Epithelial cell of esophagus (primary cell): ENCODE measurements around the gene GAA.

Experiments
- DNase-seq: peaks from one replicate; pipeline ENCODE4 v3.0.0; 2010; ENCODE audit warnings: low read depth
- H3K4me3 ChIP-seq: 2 replicates; pipeline ENCODE4 v1.5.1; 2011; ENCODE audit warnings: mild to moderate bottlenecking, low read length, control low read depth
- CTCF ChIP-seq: IDR thresholded peaks from 2 replicates; pipeline ENCODE4 v1.5.1; 2011; ENCODE audit warnings: low read depth, mild to moderate bottlenecking, low read length, control low read depth, inconsistent platforms; ENCODE audit not compliant: insufficient read depth; ENCODE audit errors: missing control alignments

The GAA gene

GRCh38 chr17:80108036-80108971 is 6.9 kb downstream of the GAA start:
- no peak for DNase-seq
- no peak overlapping the region for H3K4me3 ChIP-seq
- TF ChIP-seq CTCF, result no peak

- DNase-seq, result no peak
- no peak for TF ChIP-seq CTCF
- no peak overlapping the region for H3K4me3 ChIP-seq
Measured at GRCh38 chr17:80109066-80109660, 7.8 kb downstream of the GAA start.

- DNase-seq, result peak; percentile 97
- H3K4me3 ChIP-seq, result no peak overlapping the region
- no peak for TF ChIP-seq CTCF
Measured at GRCh38 chr17:80109713-80110446, 8.5 kb downstream of the GAA start.

- DNase-seq, result no peak
- H3K4me3 ChIP-seq, result no peak overlapping the region
- no peak for TF ChIP-seq CTCF
Measured at GRCh38 chr17:80110447-80110812, 9.0 kb downstream of the GAA start.

GRCh38 chr17:80110927-80111701 is 9.7 kb downstream of the GAA start:
- no peak for TF ChIP-seq CTCF
- H3K4me3 ChIP-seq, result no peak overlapping the region
- no peak for DNase-seq

GRCh38 chr17:80111702-80112470 is 10.5 kb downstream of the GAA start:
- no peak for TF ChIP-seq CTCF
- no peak overlapping the region for H3K4me3 ChIP-seq
- no peak for DNase-seq
